Hematopoietic multipotent progenitor cell (in vitro differentiated cells): ENCODE data around the gene CD226. TPM values are rescaled to one million over a fixed set of nuclear protein-coding genes. Genes with fewer than 3 reads are reported as not detected.

Source experiments
- DNase-seq, 3 donors: peaks; one replicate each; pipeline ENCODE4 v3.0.0-alpha.2; 2011 to 2015; ENCODE audit warnings: low read depth in 2 of 3, low spot score in 2 of 3
- total RNA-seq: library from RNA; depleted of rRNA; stranded (reverse); fragments of >200 nt; gene quantifications from one replicate; pipeline ENCODE4 v1.2.3, GENCODE V29; 2012

CD226 gene
- total RNA-seq, 1 donor: 0.81 TPM

DNA sequence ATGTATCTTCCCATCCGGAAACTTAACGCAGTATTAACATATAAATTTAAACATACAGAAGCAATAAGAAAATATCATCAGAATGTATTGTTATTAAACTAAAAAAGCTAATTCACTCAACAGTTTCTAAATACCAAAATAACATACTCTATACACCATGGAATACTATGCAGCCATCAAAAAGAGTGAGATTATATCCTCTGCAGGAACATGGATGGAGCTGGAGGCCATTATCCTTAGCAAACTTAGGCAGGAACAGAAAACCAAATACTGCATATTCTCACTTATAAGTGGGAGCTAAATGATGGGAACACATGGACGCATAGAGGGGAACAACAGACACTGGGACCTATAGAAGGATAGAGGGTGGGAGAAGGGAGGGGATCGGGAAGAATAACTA, 127.1 kb downstream of the CD226 start:
- DNase-seq: no peak

DNA sequence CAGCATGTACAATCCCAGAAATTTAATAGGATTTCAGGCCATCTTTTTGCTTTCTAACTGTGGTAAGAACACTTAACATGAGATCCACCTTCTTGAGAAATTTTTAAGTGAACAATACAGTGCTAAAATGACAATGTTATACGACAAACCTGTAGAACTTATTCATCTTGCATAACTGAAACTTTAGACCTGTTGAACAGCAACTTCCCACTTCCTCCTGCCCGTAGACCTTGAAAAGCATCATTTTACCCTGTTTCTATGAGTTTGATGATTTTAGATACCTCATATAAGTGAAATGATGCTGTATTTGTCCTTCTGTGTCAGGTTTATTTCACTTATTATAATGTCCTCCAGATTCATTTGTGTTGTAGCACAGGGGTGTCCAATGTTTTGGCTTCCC, 128.2 kb downstream of the CD226 start:
- no peak for DNase-seq

DNA sequence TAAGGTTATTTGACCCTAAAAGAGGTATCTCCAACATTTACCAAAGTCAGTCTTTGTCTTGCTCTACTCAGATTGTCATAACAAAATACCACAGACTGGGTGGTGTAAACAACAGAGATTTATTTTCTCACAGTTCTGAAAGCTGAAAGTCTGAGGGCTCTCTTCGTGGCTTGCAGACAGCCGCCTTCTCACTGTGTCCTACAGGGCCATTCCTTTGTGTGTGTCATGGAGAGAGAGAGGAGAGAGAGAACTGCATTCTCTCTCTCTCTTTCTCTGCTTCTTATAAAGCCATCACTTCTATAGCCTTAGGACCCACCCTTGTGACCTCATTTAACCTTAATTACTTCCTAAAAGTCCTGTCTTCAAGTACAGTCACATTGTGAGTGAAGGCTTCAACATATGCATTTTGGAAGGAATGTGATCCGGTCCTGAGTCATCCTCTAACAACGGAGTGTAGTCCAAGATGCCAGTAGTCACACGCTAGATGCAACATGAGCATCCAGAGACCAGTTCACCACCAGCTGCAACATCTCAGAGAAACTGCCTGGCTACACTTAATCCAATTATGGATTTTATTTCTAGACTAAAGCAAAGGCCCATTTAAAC, 130.2 kb downstream of the CD226 start:
- no peak for DNase-seq

DNA sequence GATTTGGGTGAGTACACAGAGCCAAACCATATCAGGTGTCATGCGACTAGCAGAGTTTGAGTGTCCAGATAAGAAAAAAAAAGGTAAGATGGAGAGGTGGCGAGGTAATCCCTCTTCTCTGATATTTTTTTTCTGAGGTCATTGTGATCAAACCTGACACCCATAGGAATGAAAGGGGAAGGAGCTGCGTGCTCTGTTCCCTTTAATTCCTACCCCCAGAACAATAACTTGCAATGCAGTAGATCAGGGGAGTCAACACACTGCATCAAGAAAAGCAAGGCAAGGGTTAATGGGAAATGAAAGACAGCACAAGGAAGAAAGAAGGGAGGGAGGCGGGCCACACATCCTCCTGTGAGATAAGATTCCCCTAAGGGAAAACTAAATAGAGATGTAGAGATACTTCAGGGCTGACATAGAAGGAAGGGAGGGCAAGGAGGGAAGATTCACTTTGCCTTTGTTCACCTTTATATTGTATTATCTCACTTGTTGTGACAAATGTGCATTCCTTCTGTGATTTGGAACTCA, 132.8 kb downstream of the CD226 start:
- no peak for DNase-seq

DNA sequence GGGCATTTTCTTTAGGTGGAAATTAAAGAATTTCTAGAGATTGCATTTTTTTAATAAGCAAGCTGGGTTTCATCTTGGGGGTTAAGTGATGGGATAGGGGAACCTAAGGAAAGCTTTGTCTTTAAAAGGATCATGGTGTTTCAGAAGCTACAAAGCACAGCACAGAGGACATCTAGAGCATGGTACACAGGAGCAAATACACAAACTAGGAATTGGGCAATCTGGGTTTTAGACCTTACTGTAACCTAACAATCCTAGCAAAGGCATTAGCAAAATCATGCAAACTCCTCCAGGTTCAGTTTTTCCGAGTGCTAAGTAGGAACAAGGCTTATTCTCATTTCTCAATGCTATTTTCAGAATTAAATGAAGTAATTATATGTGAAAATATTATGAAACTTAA, 134.1 kb downstream of the CD226 start:
- no peak for DNase-seq

DNA sequence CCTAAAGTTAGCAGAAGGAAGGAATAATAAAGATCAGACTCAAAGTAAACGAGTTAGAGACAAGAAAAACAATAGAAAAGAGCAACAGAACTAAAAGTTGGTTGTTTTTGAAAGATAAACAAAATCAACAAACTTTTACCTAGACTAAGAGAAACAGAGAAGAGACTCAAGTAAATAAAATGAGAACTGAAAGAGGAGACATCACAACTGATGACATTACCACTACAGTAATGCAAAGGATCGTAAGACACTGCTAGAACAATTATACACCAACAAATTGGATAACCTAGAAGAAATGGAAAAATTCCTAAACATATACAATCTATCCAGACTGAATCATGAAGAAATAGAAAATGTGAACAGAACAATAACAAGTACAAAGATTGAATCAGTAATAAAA, 139.3 kb downstream of the CD226 start:
- no peak for DNase-seq

DNA sequence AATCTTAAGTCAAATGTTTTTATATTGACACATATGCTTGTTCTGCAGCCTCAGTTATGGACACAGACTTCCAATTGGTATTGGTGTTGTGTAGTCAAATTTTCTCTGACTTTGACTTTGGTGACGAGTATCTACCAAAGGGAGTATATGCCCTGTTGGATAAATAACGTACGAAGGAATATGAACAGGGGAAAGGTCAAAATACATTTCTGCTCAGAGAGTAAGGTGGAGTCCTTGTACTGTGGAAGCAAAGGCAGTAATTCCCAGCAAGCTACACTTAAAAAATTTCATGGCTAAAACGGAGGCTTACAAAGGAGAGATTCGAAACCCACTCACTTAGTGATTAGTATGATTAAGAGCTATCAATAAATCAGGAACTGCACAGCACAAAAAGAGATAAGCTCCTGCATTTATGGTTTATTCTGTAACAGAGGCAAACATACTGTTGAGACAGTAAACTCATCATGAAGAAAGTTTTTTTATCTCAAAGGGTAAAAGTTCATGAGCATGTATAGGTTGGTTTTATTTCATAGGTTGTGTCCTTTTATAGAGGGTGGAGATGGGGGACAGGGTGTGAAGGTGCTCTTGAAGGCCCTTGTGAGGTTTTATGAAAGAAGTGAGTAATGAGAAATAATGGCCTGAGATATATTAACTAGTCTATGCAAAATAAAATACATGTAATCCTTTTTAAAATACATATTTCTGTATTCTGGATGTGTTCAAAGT, 142.7 kb downstream of the CD226 start:
- no peak for DNase-seq
